Stromal cell of bone marrow (primary cell): ENCODE measurements around the gene F5.

ENCODE experiments used
- DNase-seq: peaks from one replicate; pipeline ENCODE4 v3.0.0-alpha.2; 2012; ENCODE audit warnings: low read depth

The F5 gene

DNA sequence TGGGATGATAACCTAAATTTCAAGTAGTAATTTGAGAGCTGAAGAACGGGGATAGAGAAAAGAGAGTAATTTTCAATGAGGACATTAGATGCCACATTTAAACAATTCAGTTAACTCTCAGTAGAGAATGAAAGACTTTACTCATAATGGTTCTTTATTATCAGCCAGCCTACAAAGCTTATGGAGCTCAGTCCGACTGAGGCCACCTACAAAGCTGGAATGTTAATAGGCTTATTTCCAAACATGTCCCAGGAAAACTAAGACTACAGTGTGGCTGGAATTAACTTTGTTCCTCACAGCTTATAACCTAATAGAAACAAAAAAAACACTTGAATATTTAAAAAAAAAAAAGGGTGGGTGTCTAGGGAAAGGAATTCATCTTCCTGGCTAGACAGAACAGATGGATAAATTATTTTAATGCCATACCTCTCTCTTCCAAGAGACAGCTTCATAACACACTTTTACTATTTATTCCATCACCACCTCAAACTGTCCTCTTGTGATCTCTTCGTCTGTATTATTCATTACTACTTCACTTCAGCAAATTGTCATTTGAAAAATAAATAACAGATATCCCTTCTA, 110.4 kb downstream of the F5 start:
- DNase-seq = no peak

DNA sequence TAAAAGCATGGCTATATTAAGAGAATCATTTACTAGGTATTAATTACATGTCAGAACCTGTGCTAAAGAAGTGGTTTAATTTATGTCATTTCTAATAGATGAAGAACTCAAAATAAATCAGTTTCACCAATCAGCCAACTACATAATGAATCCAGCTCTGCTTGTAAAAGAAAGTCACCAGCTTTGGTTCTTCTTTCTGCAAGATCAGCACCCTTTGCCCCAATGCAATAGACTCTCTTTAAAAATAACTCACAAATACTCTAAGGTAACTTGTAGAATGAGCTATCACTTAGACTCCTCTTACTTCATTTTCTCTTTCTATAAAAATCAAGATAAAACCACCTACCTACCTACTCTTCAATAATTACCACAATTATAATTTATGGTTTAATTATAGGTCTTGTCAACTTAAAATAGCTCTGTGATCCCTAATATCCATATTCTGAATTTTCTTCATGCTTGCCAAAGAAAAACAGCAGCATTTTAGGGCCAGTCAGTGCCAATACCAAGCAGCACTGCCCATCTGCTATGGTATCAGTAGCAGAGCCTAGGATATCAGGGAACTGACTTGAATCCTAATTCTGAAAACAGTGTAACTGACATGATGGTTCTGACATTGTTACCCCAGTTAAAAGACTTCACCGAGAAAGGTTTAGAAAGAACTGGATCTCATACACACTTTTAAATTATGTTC, 111.8 kb downstream of the F5 start:
- DNase-seq = no peak

DNA sequence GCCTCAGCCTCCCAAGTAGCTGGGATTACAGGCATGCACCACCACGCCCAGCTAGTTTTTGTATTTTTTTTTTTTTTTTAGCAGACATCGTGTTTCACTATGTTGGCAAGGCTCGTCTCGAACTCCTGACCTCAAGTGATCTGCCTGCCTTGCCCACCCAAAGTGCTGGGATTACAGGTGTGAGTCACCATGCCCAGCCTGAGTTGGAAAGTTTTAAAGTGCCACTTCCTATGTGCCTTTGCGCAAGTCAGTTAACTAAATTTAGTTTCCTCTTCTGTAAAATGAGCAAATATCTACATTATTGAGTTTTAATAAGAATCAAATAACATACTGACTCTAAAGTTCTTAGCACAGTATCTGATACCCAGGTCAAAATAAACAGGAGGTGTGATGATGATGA, 112.9 kb downstream of the F5 start:
- DNase-seq = no peak

DNA sequence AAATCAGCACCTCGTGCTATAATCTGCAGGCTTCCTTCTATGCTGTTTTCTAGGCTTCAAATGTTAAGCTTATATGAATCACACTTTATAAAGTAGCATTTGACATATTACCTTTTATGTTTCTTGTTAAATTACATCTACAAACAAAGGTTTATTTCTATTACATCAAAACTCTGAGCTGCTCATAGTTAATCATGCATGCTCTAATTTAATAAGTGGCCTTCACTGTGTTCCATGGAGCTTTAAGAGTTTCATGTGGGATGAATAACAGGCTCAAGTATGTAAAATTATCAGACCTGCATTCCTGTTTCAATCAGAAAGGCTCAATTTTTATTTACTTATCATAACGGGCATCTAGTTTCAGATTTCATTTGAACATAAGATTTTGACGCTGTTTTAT, 113.5 kb downstream of the F5 start:
- no peak for DNase-seq

DNA sequence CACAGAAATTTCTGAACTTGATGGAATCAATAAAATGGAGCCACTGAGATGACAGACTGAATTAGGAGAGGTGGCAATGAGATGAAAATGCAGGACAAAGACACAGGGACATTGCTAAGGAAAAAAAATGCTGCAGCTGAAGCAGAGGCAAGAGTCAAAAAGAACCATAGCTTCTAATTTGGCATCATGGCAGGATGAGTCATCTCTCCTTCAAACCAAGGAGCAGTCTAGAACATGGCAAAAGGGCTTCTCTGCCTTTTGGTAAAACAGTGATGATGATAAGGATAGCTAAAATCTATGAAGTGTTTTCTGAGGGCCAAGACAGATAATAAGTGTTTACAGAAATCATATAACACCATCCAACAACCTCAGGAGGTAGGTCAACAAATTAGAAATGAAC, 117.3 kb downstream of the F5 start:
- no peak for DNase-seq

DNA sequence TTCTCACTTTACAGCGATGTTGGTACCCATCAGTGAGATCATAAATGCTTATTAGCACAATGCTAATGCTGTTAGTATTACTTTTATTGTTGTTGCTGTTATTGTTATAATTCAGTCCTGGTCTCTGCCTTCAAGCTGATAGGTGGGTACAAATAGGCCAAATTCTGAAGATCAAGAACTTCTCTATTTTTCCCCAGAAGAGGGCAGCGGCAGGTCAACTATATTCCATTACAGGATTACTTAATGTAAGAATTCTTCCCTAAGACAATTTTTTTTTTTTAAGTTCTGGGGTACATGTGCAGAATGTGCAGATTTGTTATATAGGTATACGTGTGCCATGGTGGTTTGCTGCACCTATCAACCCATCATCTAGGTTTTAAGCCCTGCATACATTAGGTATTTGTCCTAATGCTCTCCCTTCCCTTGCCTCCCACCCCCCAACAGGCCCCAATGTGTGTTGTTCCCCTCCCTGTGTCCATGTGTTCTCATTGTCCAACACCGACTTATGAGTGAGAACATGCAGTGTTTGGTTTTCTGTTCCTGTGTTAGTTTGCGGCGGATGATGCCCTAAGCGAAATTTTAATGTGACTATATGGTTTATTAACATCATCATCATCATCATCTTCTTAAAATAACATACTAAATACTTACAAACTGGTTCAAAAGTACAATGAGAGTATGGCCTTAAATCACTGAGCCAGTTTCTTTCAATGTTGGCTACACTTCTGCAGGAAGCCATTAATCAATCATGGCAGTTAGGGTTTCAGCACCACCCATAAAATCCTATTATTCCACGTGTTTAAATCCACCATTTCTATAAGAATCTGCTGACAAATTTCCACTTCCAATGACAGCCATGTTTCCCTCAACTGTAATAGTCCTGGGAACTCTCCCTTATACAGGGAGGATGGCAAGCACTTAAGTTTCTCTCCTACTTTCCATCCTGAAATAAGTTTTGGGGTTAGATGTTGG, 119.7 kb downstream of the F5 start:
- DNase-seq = no peak

DNA sequence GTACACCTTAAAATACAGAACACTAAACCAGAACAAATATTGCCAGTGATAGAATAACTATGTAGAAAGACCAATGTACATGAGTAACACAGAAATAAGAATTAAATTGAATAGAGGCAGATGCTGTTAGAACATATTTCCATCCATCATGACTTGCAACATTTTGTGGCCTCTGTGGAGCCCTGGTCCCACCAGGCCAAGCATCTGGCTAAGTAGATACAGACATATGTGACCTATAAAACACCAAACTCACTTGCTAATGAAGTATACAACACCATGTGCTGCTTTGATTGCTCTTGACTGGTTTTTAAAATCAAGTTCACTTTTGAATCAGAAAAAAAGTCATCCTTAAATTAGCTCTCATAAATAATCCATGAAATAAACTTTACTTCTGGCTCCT, 121.0 kb downstream of the F5 start:
- DNase-seq = no peak
